GM06990 (cell line): Measurements from ENCODE around the gene PID1.

ENCODE experiments used
- DNase-seq: peaks from one replicate; pipeline ENCODE4 v3.0.0-alpha.2; 2011; ENCODE audit not compliant: insufficient read length; ENCODE audit errors: extremely low read depth
- H3K27me3 ChIP-seq: replicated peaks from 2 replicates; pipeline ENCODE4 v1.6.0; 2011; ENCODE audit warnings: low read length; ENCODE audit not compliant: control insufficient read depth, insufficient read depth
- H3K36me3 ChIP-seq: 2 replicates; pipeline ENCODE4 v1.5.1; 2011; ENCODE audit warnings: low read length; ENCODE audit not compliant: control insufficient read depth, insufficient read depth
- H3K4me3 ChIP-seq: replicated peaks from 2 replicates; pipeline ENCODE4 v1.5.1; 2011; ENCODE audit warnings: low read depth, mild to moderate bottlenecking, control low read depth, low read length
- CTCF ChIP-seq: IDR thresholded peaks from 2 replicates; pipeline ENCODE4 v1.5.1; 2011; ENCODE audit warnings: low read length, control low read depth, mild to moderate bottlenecking, inconsistent platforms; ENCODE audit not compliant: insufficient read depth, poor library complexity, severe bottlenecking

PID1 gene

GRCh38 chr2:229089776-229090175, 181.3 kb downstream of the PID1 start:
- Histone ChIP-seq H3K36me3 (no peaks in the 10 kb centered on the region), H3K4me3 (no peak overlapping the region), H3K27me3 (no peaks in the 10 kb centered on the region)
- TF ChIP-seq CTCF = no peak
- no peak for DNase-seq

- DNase-seq = no peak
- H3K36me3 ChIP-seq = no peaks in the 10 kb centered on the region
- no peak overlapping the region for H3K4me3 ChIP-seq
- no peaks in the 10 kb centered on the region for H3K27me3 ChIP-seq
- no peak for TF ChIP-seq CTCF
These were observed 182.0 kb downstream of the PID1 start for GRCh38 chr2:229088966-229089700.

GRCh38 chr2:229088517-229088913, 182.6 kb downstream of the PID1 start:
- no peak overlapping the region for H3K4me3 ChIP-seq
- no peaks in the 10 kb centered on the region for H3K27me3 ChIP-seq
- no peak for TF ChIP-seq CTCF
- H3K36me3 ChIP-seq = no peaks in the 10 kb centered on the region
- no peak for DNase-seq

- no peak for DNase-seq
These were observed 183.1 kb downstream of the PID1 start for GRCh38 chr2:229087843-229088516.

GRCh38 chr2:229087267-229087666, 183.8 kb downstream of the PID1 start:
- no peak overlapping the region for H3K4me3 ChIP-seq
- H3K27me3 ChIP-seq = no peaks in the 10 kb centered on the region
- no peak for TF ChIP-seq CTCF
- DNase-seq = no peak
- H3K36me3 ChIP-seq = no peaks in the 10 kb centered on the region

More at GRCh38 chr2:229087843-229088516, 183.1 kb downstream of the PID1 start:
- Histone ChIP-seq H3K27me3 (no peaks in the 10 kb centered on the region), H3K4me3 (no peak overlapping the region), H3K36me3 (no peaks in the 10 kb centered on the region)
- no peak for TF ChIP-seq CTCF
